PFSK-1 (cell line): ENCODE measurements around the gene DECR2.

Experiments
- FOXP2 ChIP-seq: optimal IDR thresholded peaks from 2 replicates; pipeline ENCODE3; 2011; ENCODE audit warnings: borderline replicate concordance, control low read depth, inconsistent platforms; ENCODE audit not compliant: insufficient read depth; ENCODE audit errors: extremely low read length, extremely low read depth
- POLR2AphosphoS5 ChIP-seq: IDR thresholded peaks from 2 replicates; pipeline ENCODE4 v1.6.1; 2012; ENCODE audit warnings: low read depth, mild to moderate bottlenecking, control low read depth, low read length, moderate library complexity
- REST ChIP-seq, 2 experiments: IDR thresholded peaks; 2 replicates each; pipeline versions ENCODE4 v1.6.1 to v1.8.0; 2011 to 2012; ENCODE audit warnings: low read depth in 2 of 2, low read length in 2 of 2, control low read depth in 1 of 2, inconsistent platforms in 1 of 2, mild to moderate bottlenecking in 1 of 2, moderate library complexity in 1 of 2; ENCODE audit not compliant: insufficient read depth in 1 of 2
- SIN3A ChIP-seq: IDR thresholded peaks from 2 replicates; pipeline ENCODE4 v1.6.1; 2012; ENCODE audit warnings: mild to moderate bottlenecking, low read length, moderate library complexity, borderline replicate concordance; ENCODE audit not compliant: insufficient read depth
- TAF1 ChIP-seq: IDR thresholded peaks from 2 replicates; pipeline ENCODE4 v1.6.1; 2012; ENCODE audit warnings: low read length, control low read depth, borderline replicate concordance; ENCODE audit not compliant: insufficient read depth

The DECR2 gene

GRCh38 chr16:378821-379182 lies 22.9 kb upstream of the DECR2 start:
- no peak for TF ChIP-seq SIN3A
- TF ChIP-seq FOXP2: no peak
- no peak for TF ChIP-seq TAF1
- no peak for TF ChIP-seq POLR2AphosphoS5
- TF ChIP-seq REST (IDR thresholded peaks at IDR 0.05; ENCODE audit: insufficient read depth in 1 of 2, low read depth in 2 of 2, low read length in 2 of 2): no peak

- TF ChIP-seq FOXP2: no peak
Observed at GRCh38 chr16:379183-379960, 22.3 kb upstream of the DECR2 start.

GRCh38 chr16:379961-380761 lies 21.5 kb upstream of the DECR2 start:
- no peak for TF ChIP-seq REST (IDR thresholded peaks at IDR 0.05; ENCODE audit: insufficient read depth in 1 of 2, low read depth in 2 of 2, low read length in 2 of 2)
- no peak for TF ChIP-seq SIN3A
- no peak for TF ChIP-seq TAF1
- TF ChIP-seq POLR2AphosphoS5: no peak
- TF ChIP-seq FOXP2: no peak

- TF ChIP-seq FOXP2 (no peak), SIN3A (no peak), POLR2AphosphoS5 (no peak), TAF1 (no peak), REST (IDR thresholded peaks at IDR 0.05; ENCODE audit: insufficient read depth in 1 of 2, low read depth in 2 of 2, low read length in 2 of 2) (no peak)
Observed at GRCh38 chr16:380762-381011, 21.0 kb upstream of the DECR2 start.

- TF ChIP-seq SIN3A (0 out of 2 replicates have a peak, but pooled peaks have one; percentile 36), POLR2AphosphoS5 (no peak)
Observed at GRCh38 chr16:381012-381788, 20.5 kb upstream of the DECR2 start.

- TF ChIP-seq SIN3A: no peak
- no peak for TF ChIP-seq REST (IDR thresholded peaks at IDR 0.05; ENCODE audit: insufficient read depth in 1 of 2, low read depth in 2 of 2, low read length in 2 of 2)
Observed at GRCh38 chr16:381789-382717, 19.6 kb upstream of the DECR2 start, which contains the start of gene PGAP6. TSS of gene PGAP6 (minus strand) at chr16:381978. CDS start at chr16:381821, 157 bp downstream.
